HFF-Myc (cell line): ENCODE measurements around the gene RAPGEF6.
"Not testable (repeated sequence)": the region's sequence is repeated elsewhere in the genome, so short reads cannot be mapped to it uniquely, and the experiment has no call there.

Experiments
- DNase-seq: peaks from one replicate; pipeline ENCODE4 v3.0.0-alpha.2; 2011; ENCODE audit warnings: low read depth; ENCODE audit errors: extremely low read depth
- H3K4me3 ChIP-seq: replicated peaks from 2 replicates; pipeline ENCODE4 v1.5.1; 2011; ENCODE audit warnings: low read depth, mild to moderate bottlenecking, control low read depth, low read length
- TF ChIP-seq, protein P1 (sequence below): IDR thresholded peaks from 2 replicates; pipeline ENCODE4 v1.5.1; 2012; ENCODE audit warnings: mild to moderate bottlenecking, low read depth, low read length, control low read depth; ENCODE audit errors: missing control alignments

Gene RAPGEF6

DNA sequence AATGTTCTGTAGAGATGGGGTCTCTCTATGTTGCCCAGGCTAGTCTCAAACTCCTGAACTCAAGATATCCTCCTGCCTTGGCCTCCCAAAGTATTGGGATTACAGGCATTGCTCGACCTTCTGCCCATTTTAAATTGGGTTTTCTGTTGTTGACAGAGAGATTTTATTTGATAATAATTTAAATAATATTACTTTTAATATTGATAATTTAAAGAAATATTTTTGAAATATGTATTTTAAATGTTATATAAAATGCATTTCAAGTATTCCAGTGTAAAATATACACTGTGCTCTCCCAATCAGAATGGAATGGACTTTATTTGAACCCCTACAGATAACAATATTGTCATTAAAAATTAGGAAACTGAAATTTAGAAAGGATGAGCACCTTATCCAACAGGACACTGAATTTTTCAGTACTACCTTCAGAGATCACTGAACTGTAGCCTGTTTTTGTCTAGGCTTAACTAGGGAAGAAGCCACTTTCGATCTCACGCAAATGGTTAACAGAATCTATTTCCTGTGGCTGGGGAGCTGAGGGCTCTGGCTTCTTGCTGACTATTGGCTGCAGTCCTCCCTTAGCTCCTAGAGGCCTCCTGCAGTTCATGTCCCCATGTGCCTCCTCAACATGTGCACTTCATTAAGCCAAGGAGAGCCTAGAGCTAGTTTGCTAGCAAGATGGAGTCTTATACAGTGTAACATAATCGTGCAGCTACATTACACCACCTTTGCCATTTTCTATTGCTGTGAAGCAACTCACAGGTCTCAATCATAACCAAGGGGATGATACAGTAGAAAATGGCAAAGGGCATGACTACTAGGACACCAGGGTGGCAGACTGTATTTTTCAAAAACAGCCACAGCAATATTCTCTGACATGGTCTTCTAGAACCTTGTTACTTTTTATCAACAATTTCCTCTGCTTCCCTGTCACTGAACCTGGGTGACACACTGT, 221.1 kb downstream of the RAPGEF6 start:
- TF ChIP-seq, protein P1, sequence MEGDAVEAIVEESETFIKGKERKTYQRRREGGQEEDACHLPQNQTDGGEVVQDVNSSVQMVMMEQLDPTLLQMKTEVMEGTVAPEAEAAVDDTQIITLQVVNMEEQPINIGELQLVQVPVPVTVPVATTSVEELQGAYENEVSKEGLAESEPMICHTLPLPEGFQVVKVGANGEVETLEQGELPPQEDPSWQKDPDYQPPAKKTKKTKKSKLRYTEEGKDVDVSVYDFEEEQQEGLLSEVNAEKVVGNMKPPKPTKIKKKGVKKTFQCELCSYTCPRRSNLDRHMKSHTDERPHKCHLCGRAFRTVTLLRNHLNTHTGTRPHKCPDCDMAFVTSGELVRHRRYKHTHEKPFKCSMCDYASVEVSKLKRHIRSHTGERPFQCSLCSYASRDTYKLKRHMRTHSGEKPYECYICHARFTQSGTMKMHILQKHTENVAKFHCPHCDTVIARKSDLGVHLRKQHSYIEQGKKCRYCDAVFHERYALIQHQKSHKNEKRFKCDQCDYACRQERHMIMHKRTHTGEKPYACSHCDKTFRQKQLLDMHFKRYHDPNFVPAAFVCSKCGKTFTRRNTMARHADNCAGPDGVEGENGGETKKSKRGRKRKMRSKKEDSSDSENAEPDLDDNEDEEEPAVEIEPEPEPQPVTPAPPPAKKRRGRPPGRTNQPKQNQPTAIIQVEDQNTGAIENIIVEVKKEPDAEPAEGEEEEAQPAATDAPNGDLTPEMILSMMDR, result no peak
- peak; percentile 46 for DNase-seq

DNA sequence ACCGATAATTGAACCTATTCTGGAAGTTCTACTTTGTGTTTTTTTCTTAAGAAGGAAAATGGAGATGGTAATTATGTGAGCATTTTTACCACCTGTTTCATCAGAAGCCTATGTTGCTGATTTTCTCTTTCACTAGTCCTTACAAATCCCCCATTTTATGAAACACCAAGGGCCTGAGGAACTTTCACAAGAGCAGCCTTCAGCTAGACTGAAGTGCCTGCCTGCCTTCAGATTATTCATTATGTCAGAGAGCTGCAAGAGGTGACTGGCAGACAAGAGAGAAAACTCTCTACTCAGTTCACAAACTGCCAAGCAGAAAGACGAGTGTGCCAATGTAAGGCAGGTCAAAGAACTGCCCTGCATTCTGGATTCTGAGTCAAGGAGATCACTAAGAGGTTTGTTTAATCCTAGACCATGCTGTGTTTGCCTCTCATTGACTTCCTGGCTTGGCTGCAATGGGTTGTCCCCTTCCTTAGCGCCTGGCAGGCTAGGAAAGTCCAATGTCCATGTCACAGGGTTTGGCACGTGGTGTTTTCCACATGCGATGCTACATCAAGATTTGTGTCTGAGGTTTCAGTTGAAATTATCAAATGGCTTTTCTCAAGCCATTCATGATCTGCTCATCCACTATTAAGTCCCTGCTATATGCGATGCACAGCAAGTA, 227.9 kb downstream of the RAPGEF6 start:
- DNase-seq, result no peak
- TF ChIP-seq, protein P1, result no peak
- no peak overlapping the region for H3K4me3 ChIP-seq

More for the DNA sequence above, 221.1 kb downstream of the RAPGEF6 start:
- no peak overlapping the region for H3K4me3 ChIP-seq

DNA sequence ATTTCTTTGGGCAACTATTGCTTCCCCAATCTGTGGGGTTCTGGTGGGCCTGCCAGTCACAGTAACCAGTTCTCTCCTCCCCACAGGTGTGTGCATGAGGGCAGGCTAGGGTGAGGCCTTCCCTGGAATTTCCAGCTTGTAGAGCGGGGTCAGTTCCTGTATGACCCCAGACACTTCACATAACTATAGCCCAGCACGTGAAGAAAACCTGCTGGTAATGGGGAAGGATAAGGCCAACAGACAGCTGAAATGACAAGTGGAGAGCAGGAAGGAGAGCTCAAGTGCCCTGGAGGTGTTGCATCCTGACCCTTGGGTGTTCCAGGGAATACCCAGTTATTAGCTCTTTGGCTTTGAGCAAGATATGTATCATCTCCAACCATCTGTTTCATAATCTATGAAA, 229.0 kb downstream of the RAPGEF6 start:
- TF ChIP-seq, protein P1, result no peak
- DNase-seq, result no peak
- H3K4me3 ChIP-seq, result no peak overlapping the region

DNA sequence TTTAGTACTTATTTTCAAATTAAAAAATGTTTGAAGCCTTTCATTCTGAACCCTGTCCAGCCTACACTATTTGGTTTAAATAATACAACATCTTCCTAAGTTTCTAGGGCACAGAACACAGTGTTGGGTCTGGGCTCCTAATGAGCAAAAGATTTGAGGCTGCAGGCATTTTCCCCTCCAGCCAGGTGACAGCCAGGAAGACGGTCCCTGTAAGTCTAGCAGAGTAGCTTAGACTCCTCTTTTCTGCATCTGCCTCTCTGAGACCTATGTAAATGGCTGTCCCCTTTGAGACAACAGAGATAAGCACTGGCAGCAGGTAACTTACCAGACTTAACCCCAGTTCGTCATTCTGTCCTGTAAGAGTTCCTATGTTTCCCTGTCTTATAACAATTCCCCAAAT, 229.4 kb downstream of the RAPGEF6 start:
- TF ChIP-seq, protein P1, result no peak
- DNase-seq, result no peak
- no peak overlapping the region for H3K4me3 ChIP-seq

- H3K4me3 ChIP-seq, result no peak overlapping the region
- no peak for DNase-seq
- TF ChIP-seq, protein P1, result no peak
Observed at GRCh38 chr5:131400585-131400984, 234.4 kb downstream of the RAPGEF6 start.

DNA sequence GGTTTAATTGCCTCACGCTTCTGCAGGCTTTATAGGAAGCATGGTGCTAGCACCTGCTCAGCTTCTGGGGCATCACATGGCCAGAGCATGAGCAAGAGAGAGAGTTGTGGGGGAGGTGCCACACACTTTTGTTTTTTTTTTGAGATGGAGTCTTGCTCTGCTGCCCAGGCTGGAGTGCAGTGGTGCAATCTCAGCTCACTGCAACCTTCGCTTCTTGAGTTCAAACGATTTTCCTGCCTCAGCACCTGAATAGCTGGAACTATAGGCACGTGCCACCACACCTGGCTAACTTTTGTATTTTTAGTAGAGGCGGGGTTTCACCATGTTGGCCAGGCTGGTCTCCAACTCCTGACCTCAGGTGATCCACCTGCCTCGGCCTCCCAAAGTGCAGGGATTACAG, 236.0 kb downstream of the RAPGEF6 start:
- not testable (repeated sequence) for H3K4me3 ChIP-seq, DNase-seq

DNA sequence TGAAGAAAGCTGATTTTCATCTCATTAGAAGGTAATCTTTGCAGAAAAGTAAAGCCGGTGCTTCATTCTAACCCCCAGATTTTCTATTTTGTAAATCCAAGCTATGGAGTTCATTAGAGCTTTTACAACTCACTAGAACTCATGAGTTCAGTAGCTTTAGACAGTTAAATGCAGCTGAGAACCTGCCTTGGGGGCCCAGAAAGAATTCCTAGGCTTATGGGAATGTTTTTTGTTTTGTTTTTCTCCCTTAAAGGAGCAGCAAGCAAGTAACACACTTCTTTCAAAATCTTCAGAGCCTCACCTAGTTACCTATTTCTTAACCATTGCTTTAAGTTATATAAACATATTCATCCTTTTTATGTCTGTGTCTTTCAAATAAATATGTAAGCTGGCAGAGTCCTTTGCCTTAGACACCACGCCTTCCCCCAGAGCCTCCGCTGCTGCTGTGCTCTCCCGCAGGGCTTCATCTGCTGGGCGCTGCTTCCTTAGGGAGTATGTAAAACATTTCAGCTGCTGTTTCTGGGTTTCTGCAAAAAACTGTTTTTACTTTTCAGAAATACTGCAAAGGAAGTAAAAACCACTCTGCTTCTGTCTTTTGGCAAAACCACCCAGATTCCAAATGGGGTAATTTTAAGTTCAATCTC, 238.3 kb downstream of the RAPGEF6 start:
- H3K4me3 ChIP-seq, result no peak overlapping the region
- no peak for DNase-seq
- TF ChIP-seq, protein P1, result no peak
